Measurements from ENCODE around the gene SEMA3G.

SEMA3G gene

GRCh38 chr3:52468336-52468735 lies 23.4 kb upstream of the SEMA3G start:
- no peak for DNase-seq (ENCODE audit: low read depth)
- H3K4me3 ChIP-seq (replicated peaks; ENCODE audit: low read depth, low read length): no peak overlapping the region
- TF ChIP-seq CTCF (IDR thresholded peaks at IDR 0.05; ENCODE audit: low read length, missing control alignments): no peak

GRCh38 chr3:52463416-52463815 lies 18.5 kb upstream of the SEMA3G start:
- H3K4me3 ChIP-seq (replicated peaks; ENCODE audit: low read depth, low read length): no peak overlapping the region
- no peak for DNase-seq (ENCODE audit: low read depth)
- TF ChIP-seq CTCF (IDR thresholded peaks at IDR 0.05; ENCODE audit: low read length, missing control alignments): no peak

GRCh38 chr3:52461874-52462273 lies 17.0 kb upstream of the SEMA3G start:
- no peak for TF ChIP-seq CTCF (IDR thresholded peaks at IDR 0.05; ENCODE audit: low read length, missing control alignments)
- no peak for DNase-seq (ENCODE audit: low read depth)
- no peak overlapping the region for H3K4me3 ChIP-seq (replicated peaks; ENCODE audit: low read depth, low read length)

- TF ChIP-seq CTCF (IDR thresholded peaks at IDR 0.05; ENCODE audit: low read length, missing control alignments): no peak
- no peak overlapping the region for H3K4me3 ChIP-seq (replicated peaks; ENCODE audit: low read depth, low read length)
- no peak for DNase-seq (ENCODE audit: low read depth)
These were observed 14.1 kb upstream of the SEMA3G start for GRCh38 chr3:52458770-52459545.

- H3K4me3 ChIP-seq (replicated peaks; ENCODE audit: low read depth, low read length): no peak overlapping the region
- DNase-seq (ENCODE audit: low read depth): no peak
- no peak for TF ChIP-seq CTCF (IDR thresholded peaks at IDR 0.05; ENCODE audit: low read length, missing control alignments)
These were observed 13.3 kb upstream of the SEMA3G start for GRCh38 chr3:52458031-52458760.

- no peak for DNase-seq (ENCODE audit: low read depth)
- H3K4me3 ChIP-seq (replicated peaks; ENCODE audit: low read depth, low read length): peak overlapping the region; percentile 89
- TF ChIP-seq CTCF (IDR thresholded peaks at IDR 0.05; ENCODE audit: low read length, missing control alignments): no peak
These were observed 11.9 kb upstream of the SEMA3G start for GRCh38 chr3:52456800-52457183.
